Astrocyte of the cerebellum (primary cell): ENCODE measurements around the gene CAMTA1.

ENCODE experiments used
- DNase-seq: peaks from one replicate; pipeline ENCODE4 v3.0.0-alpha.2; 2011; ENCODE audit warnings: low read depth
- H3K4me3 ChIP-seq: 2 replicates; pipeline ENCODE4 v1.5.1; 2011; ENCODE audit warnings: mild to moderate bottlenecking, low read depth, low read length, moderate library complexity
- CTCF ChIP-seq: IDR thresholded peaks from 2 replicates; pipeline ENCODE4 v1.5.1; 2012; ENCODE audit warnings: low read length, low read depth, moderate library complexity, mild to moderate bottlenecking; ENCODE audit errors: missing control alignments
- in situ Hi-C: cut with HindIII; loops from 2 replicates; pipeline ENCODE4 v1.10.0; 2017; ENCODE audit warnings: low sequenced_read_pairs

CAMTA1 gene

GRCh38 chr1:7442036-7442435, 656.8 kb downstream of the CAMTA1 start:
- TF ChIP-seq CTCF, result no peak
- in situ Hi-C loops, result no loop called here
- no peak overlapping the region for H3K4me3 ChIP-seq
- DNase-seq, result no peak

DNA sequence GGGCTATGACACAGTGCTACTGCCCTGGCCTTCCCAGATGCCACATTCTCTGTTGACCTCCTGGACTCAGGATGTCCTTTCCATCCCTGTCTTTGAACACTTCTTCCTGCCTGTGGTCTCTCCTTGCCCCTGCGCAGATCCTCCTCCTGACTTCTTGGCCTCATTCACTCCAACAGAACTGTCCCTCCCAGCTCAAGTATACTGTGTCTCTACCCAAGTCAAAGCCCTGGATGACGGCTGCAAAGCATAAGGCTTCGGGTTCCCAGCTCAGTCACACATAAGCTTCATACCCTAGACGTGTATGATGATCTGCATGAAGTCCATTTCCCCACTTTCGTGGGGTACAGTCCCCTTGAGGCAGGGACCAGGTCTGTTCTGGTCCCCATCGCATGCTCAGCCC, 657.7 kb downstream of the CAMTA1 start:
- in situ Hi-C loops, result no loop called here

GRCh38 chr1:7444363-7444762, 659.1 kb downstream of the CAMTA1 start:
- in situ Hi-C loops, result no loop called here
- no peak for TF ChIP-seq CTCF
- H3K4me3 ChIP-seq, result no peak overlapping the region
- no peak for DNase-seq

More for the DNA sequence above, 657.7 kb downstream of the CAMTA1 start:
- no peak overlapping the region for H3K4me3 ChIP-seq
- no peak for DNase-seq
- no peak for TF ChIP-seq CTCF

DNA sequence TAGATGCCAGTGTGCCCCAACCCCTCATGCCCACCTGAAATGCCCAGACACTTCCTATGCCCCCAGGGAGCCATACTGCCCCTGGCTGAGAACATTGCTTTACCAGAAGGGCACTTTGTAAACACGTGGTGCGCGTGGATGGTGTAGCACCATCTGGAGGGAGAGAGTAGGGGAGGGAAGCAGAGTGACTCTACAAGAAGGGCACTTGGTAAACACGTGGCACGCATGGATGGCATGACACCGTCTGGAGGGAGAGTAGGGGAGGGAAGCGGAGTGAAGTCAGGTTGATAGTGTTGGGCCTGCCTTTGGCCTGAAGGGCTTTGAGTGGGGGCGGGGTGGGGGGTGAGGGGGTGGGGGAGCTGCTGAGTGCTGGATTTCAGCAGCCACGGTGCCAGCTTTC, 661.8 kb downstream of the CAMTA1 start:
- no peak for DNase-seq
- in situ Hi-C loops, result no loop called here
- H3K4me3 ChIP-seq, result no peak overlapping the region
- no peak for TF ChIP-seq CTCF

DNA sequence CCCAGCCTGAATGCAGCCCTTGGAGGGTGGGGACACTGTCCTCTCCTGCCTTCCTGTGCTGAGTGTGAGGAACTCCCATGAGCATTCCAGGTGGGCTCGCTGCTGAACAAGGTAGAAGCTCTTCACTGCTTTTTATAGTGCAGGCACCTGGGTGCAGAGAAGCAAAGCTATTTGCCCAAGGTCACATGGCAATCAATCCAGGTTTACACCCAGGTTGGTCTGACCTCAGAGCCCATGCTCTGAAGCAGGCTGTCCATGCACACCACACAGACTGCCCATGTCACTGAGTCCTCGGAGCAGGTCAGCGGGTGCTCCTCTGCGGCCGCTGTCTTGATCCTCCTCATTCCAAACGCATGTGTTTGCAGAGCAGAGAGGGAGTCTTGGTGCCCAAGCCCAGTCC, 662.5 kb downstream of the CAMTA1 start:
- no peak for TF ChIP-seq CTCF
- DNase-seq, result no peak
- in situ Hi-C loops, result no loop called here
- no peak overlapping the region for H3K4me3 ChIP-seq

DNA sequence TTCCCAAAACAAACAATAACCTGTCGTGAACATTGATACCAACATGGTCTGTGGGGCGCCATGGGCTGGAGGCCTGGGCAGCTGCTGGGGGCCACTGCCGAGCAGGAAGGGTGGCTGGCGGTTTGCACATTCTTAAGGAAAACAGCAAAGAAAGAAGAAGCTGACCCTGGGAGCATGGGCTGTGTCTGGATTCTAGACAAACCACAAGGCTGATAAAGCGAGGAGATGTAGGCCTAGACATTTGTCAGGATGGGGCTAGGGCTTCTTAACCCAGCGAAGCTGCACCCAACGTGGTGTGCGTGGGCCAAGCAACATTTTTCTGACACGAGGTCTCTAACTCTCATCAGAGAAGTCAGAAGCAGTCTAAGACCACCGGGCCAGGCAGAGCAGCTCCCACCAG, 663.7 kb downstream of the CAMTA1 start:
- no peak for DNase-seq
- TF ChIP-seq CTCF, result no peak
- in situ Hi-C loops, result no loop called here

GRCh38 chr1:7449750-7450149, 664.5 kb downstream of the CAMTA1 start:
- H3K4me3 ChIP-seq, result no peak overlapping the region
- in situ Hi-C loops, result no loop called here
- DNase-seq, result no peak
- TF ChIP-seq CTCF, result no peak

More for the DNA sequence above, 663.7 kb downstream of the CAMTA1 start:
- H3K4me3 ChIP-seq, result no peak overlapping the region
